ENCODE measurements around the gene IGSF21.

The IGSF21 gene

DNA sequence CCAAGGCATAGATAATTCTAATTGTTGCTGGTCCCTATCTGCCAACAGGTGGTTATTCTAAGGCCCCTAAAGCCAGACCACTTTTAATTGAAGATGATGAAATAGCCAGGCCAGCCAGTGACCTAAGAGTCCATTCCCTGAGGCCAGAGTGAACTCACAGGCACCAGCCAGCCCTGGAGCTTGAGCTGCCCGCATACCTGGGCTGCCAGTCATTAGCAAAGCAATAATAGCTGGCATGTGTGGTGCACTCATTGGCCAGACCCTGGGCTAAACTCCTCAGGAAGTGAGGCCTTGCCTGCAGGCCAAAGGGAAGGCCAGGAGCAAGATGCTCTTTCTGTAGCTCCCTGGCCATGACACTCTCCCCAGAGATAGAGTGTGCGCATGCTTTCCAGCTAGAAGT, 192.8 kb downstream of the IGSF21 start:
- no peak for DNase-seq (ENCODE audit: low read depth)
- TF ChIP-seq, protein P1, sequence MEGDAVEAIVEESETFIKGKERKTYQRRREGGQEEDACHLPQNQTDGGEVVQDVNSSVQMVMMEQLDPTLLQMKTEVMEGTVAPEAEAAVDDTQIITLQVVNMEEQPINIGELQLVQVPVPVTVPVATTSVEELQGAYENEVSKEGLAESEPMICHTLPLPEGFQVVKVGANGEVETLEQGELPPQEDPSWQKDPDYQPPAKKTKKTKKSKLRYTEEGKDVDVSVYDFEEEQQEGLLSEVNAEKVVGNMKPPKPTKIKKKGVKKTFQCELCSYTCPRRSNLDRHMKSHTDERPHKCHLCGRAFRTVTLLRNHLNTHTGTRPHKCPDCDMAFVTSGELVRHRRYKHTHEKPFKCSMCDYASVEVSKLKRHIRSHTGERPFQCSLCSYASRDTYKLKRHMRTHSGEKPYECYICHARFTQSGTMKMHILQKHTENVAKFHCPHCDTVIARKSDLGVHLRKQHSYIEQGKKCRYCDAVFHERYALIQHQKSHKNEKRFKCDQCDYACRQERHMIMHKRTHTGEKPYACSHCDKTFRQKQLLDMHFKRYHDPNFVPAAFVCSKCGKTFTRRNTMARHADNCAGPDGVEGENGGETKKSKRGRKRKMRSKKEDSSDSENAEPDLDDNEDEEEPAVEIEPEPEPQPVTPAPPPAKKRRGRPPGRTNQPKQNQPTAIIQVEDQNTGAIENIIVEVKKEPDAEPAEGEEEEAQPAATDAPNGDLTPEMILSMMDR (conservative IDR thresholded peaks at IDR 0.05; ENCODE audit: low read depth, low read length): no peak
- no peak overlapping the region for H3K4me3 ChIP-seq (ENCODE audit: low read length)

DNA sequence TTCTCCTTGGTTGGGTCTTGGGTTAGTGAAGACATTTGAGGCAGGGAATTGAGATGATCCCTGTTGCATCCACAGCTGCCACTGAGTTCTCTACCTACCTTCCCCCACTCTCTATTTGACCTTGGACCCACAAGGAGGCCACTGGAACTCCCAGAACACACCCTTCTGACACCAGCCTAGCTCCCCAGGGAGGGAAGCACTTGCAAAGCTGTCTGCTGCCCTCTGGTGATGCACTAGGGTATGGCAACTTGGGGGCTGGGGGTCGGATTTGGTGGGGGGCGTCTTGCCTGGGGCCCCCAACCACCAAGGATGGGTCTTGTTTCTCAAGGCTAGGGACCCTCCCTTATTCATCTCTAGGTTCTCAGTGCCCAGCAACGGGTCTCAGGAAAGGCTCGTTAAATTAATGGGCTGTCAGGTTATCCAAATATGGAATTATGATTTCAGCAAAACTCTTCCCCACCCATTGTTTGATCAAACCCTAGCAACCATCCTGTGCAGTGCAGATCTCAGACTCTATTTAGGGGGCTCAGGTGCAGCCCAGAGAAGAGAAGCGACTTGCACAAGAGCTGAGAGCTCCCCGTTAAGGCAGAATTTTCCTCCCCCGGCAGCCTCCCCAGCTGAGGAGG, 195.3 kb downstream of the IGSF21 start:
- no peak for DNase-seq (ENCODE audit: low read depth)
- TF ChIP-seq, protein P1 (conservative IDR thresholded peaks at IDR 0.05; ENCODE audit: low read depth, low read length): peak; percentile 25
- no peak overlapping the region for H3K4me3 ChIP-seq (ENCODE audit: low read length)

DNA sequence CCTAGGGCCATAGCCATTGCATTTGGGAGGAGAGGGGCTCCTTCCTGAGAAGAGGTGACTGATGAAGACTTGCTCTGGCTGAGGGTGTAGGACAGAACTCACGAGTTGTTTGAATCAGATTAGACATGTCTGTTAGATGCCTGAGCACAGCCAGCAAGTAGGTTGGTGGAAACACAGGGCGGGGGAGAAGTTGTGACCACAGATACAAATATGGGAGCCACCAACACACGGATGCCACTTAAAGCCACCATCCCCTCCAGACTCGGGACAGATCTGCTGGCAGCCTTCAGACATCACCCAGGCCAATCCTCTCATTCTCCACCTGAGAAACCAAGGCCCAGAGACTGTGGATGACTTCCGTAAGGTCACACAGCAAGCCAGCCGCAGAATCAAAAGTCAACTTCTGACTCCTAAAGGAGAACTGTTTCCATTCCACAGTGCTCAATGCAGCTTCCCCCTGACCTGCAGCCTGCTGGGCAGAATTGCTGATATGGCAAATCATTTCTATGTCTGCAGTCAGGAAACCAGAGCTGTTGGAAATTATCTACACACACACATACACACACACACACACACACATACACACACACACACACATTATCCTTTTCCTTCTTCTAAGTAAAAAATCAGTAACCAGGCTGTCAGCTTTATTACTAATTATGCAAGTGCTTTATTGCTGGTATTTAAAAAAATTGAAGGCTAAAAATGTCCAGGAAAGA, 196.7 kb downstream of the IGSF21 start:
- TF ChIP-seq, protein P1 (conservative IDR thresholded peaks at IDR 0.05; ENCODE audit: low read depth, low read length): no peak

DNA sequence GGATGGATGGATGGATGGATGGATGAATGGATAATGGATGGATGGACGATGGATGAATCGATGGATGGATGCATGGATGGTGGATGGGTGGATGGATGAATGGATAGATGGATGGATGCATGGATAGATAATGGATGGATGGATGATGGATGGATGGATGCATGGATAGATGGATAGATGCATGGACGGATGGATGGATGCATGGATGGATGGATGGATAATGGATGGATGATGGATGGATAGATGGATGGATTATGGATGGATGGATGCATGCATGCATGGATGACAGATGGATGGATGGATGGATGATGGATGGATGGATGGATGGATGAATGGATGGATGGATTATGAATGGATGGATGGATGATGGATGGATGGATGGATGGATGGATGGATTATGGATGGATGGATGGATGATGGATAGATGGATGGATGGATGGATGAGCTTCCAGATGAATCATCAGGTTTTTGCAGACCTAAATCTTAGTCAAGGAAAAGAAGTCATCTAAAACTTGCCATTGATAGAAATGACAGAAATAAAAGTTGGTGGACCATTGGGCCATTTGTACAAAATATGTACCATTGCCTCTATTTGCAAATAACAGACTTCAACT, 197.7 kb downstream of the IGSF21 start:
- H3K4me3 ChIP-seq (ENCODE audit: low read length): no peak overlapping the region
- TF ChIP-seq, protein P1 (conservative IDR thresholded peaks at IDR 0.05; ENCODE audit: low read depth, low read length): no peak
- DNase-seq (ENCODE audit: low read depth): no peak

More for the DNA sequence above, 196.7 kb downstream of the IGSF21 start:
- no peak for DNase-seq (ENCODE audit: low read depth)
- H3K4me3 ChIP-seq (ENCODE audit: low read length): no peak overlapping the region

DNA sequence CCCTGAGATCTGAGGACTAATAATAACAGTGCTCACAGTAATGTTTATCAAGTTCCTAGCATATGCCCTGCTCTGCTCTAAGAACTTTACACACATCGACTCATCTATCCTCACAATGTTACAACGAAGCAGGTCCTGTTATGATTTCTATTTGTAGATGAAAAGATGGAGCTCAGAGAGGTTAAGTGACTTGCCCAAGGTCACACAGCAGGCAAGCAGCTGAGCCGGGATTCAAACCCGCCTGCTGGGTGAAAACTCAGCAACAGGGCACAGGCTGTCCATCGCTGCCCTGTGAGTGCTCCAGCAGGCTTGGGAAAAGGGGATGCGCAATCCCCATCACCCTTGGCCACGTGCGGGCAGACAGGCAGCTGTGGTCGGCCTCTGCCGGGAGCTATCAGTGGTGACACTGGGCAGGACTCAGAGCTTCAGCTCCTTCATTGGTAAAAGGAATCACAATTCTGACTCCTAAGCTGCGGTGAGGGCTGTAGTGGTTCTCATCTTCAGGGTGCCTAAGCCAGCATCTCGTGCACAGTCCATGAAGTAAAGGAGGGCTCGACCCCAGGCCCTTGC, 199.8 kb downstream of the IGSF21 start:
- no peak overlapping the region for H3K4me3 ChIP-seq (ENCODE audit: low read length)
- TF ChIP-seq, protein P1 (conservative IDR thresholded peaks at IDR 0.05; ENCODE audit: low read depth, low read length): no peak
- DNase-seq (ENCODE audit: low read depth): no peak

DNA sequence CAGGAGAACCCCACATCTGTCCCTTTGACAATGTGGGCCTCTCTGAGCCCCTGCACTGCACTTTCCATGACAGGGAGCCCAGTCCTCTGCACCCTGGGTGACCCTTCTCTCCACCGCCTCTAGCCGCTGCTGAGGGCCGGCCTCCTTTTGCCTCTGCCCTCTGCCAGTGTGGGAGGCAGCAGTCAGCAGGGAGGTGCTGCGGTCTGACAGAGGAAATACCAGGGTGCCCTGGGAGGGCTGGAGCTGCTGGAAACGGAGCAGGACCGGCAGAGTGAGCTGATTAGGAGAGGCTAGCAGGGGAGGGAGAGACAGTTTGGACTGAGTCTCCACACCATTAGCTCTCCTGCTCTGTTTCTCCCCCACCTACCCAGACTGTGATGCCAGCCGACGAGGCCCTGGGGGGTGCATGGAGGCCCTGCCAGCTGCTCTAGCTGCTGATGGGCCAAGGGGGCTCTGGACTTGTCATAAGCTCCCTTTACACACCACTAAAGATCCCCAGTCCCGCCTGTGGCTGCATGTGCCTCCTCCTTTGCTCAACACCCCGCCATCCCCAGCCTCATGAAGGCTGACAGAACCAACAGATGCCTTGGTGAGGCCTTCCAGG, 202.1 kb downstream of the IGSF21 start:
- no peak for DNase-seq (ENCODE audit: low read depth)
- TF ChIP-seq, protein P1 (conservative IDR thresholded peaks at IDR 0.05; ENCODE audit: low read depth, low read length): no peak
- no peak overlapping the region for H3K4me3 ChIP-seq (ENCODE audit: low read length)

Measured in retinal pigment epithelial cell (primary cell).